ENCODE measurements around the gene OLFM3. TPM values are rescaled to one million over a fixed set of nuclear protein-coding genes. Genes with fewer than 3 reads are reported as not detected.

The OLFM3 gene
- total RNA-seq, 1 donor, result 0.10 TPM

DNA sequence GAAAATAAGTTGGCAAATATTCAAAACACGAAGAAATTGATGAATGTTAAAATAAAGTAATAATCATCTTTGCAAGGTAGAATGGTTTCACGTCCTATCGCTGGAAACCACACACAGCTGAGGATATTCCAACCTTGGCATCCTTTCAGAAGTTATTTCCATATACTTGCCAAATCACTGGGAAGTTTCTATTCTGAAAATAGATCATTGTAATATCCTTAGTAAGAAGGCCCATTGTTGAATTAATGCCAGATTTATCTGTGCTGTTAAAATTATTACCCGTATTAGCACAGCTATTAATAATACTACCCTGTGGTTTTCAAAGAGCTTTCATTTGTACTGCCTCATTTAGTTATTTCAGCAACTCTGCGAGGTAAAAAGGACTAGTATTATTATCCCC is 81.1 kb downstream of the OLFM3 start:
- Histone ChIP-seq H3K4me1 (ENCODE audit: insufficient read depth, low read length) (no peaks in the 10 kb centered on the region), H3K4me3 (ENCODE audit: low read length) (no peak overlapping the region), H3K27me3 (ENCODE audit: insufficient read depth, low read length) (no peaks in the 10 kb centered on the region), H3K9me3 (ENCODE audit: low read depth, low read length) (no peaks in the 10 kb centered on the region)

DNA sequence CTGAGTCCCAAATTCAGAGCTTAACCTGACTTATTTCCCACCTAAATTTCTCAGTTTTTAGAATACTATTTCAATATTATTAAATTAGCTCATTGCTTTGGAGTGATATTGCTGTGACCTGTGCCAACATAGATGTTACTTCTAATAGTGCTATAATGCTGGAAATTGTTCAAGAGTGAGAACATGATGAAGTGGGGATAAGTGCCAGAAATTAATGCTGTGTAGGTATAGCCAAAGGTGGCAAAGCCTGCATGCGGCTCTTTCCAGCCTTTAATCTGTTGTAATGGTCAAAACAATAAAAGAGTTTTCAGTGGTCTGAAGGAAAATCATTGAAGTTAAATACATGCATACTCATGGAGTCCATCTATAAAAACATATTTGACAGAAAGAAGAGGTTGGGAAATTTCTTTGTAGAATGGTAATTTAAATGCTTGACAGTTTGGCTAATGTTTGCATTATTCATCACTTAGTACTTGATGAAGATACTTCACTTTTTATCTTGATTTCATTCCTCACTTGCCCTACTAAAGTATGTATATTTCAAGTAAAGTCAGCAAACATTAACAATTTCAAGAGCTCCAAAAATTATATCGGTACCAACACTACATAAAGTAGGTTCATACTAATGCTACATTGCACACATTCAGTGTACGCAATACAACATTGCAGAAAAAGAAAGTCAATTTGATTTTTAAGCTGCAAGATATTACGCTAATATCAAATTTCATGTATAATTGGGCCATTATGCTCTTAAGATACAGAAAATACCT is 82.1 kb downstream of the OLFM3 start:
- H3K9me3 ChIP-seq (ENCODE audit: low read depth, low read length), result no peaks in the 10 kb centered on the region
- H3K4me1 ChIP-seq (ENCODE audit: insufficient read depth, low read length), result no peaks in the 10 kb centered on the region
- no peak overlapping the region for H3K4me3 ChIP-seq (ENCODE audit: low read length)
- H3K27me3 ChIP-seq (ENCODE audit: insufficient read depth, low read length), result no peaks in the 10 kb centered on the region

DNA sequence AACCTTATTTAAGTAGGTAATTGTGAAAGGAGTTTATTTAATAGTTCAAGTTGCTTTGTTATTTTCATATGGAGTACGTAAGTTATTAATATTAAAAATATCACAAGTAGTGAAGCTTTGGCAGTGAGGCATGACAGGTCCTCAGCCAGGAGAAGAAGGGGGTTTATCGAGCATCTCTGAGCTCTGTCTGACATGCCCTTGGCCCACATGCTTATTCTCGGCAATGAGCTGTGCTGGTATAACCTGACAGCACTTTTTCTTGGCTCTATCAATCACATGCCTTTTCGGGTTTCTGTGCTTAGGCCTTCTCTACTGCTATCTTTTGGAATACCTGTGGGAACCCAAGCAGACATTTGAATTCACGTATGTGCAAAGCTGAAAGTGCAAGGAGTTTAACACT is 84.8 kb downstream of the OLFM3 start:
- Histone ChIP-seq H3K27me3 (ENCODE audit: insufficient read depth, low read length) (no peaks in the 10 kb centered on the region), H3K4me3 (ENCODE audit: low read length) (no peak overlapping the region), H3K9me3 (ENCODE audit: low read depth, low read length) (no peaks in the 10 kb centered on the region), H3K4me1 (ENCODE audit: insufficient read depth, low read length) (no peaks in the 10 kb centered on the region)

DNA sequence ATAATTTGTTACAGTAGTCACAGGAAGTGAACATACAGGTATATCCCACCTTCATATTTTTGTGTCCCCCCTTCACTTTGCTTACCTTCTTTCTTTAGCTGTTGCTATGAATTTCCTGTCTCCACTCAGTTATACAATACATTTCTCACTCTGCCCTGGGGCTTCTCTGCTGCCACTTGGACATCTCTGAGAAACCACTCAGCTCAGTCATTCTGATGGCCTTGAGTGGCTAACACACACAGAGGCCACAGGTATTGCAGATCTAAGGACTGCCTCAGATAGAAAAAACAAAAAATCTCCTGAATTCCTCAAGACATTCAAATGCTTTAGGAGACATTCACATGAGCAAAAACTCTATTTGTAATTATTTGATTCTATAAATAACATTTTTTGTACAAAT is 87.7 kb downstream of the OLFM3 start:
- H3K4me1 ChIP-seq (ENCODE audit: insufficient read depth, low read length), result no peaks in the 10 kb centered on the region
- no peak overlapping the region for H3K4me3 ChIP-seq (ENCODE audit: low read length)
- no peaks in the 10 kb centered on the region for H3K9me3 ChIP-seq (ENCODE audit: low read depth, low read length)
- H3K27me3 ChIP-seq (ENCODE audit: insufficient read depth, low read length), result no peaks in the 10 kb centered on the region

DNA sequence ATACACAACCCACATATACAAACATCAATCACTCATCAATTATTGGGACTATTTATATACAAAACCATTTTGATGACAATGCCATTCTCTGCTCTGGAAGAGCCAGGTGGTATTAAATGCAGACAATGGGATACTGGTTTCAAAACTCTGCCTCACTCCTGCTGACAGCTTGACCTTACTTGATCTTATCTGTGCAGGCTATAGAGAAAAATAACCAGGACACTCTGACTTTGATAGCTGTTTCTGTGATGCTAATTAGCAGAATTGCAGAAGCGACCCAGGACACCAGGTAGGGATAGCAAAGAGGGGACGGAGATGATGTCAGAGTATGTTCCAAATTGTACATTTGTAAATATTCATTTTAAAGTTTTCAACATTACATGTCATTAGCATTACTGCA is 89.5 kb downstream of the OLFM3 start:
- Histone ChIP-seq H3K9me3 (ENCODE audit: low read depth, low read length) (no peaks in the 10 kb centered on the region), H3K27me3 (ENCODE audit: insufficient read depth, low read length) (no peaks in the 10 kb centered on the region), H3K4me3 (ENCODE audit: low read length) (no peak overlapping the region), H3K4me1 (ENCODE audit: insufficient read depth, low read length) (no peaks in the 10 kb centered on the region)

DNA sequence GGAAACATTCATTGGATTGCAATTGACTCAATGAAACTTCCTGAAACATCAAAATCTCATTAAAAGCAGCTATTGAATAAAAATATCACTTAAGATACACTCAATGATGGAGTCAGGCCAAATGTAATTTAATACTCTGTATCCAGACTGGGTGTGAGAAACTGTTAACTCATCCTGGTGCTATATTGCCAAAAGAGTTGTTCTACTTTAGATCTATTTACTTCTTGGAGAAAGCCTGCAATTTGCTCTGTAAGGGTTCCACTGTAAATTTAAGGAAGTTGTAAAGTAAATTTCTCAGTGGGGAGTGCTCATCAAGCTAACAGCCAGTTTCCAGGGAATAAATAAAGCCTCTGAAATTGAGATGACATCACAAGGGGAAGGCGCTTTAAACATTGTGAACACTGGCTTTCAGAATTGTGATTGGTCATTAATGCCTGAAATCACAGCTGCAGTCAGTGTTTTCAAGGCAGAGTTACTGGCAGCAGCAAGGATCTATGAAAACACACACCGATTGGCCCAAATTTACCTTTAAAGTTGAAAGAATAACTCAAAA is 91.4 kb downstream of the OLFM3 start:
- H3K9me3 ChIP-seq (ENCODE audit: low read depth, low read length), result no peaks in the 10 kb centered on the region
- H3K4me1 ChIP-seq (ENCODE audit: insufficient read depth, low read length), result no peaks in the 10 kb centered on the region
- no peak overlapping the region for H3K4me3 ChIP-seq (ENCODE audit: low read length)
- H3K27me3 ChIP-seq (ENCODE audit: insufficient read depth, low read length), result no peaks in the 10 kb centered on the region

DNA sequence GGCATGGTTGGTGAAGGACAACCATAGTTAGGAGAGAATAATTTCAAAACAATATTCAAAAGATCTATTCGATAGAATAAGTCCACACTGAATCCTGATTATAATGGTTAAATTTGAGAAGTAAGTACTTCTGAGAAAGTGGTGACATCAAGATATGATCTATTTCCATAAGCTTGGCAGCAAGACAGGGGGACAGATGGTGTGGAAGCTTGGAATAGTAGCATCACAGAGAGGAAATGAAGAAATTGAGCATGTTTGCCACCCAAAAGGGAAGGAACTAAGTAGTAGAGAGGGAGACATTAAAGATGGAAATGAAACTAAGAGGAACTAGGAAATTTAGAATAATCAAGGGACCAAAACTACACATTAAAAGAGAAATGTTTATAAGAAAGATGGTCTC is 94.5 kb downstream of the OLFM3 start:
- no peaks in the 10 kb centered on the region for H3K4me1 ChIP-seq (ENCODE audit: insufficient read depth, low read length)
- H3K9me3 ChIP-seq (ENCODE audit: low read depth, low read length), result no peaks in the 10 kb centered on the region
- H3K27me3 ChIP-seq (ENCODE audit: insufficient read depth, low read length), result no peaks in the 10 kb centered on the region
- H3K4me3 ChIP-seq (ENCODE audit: low read length), result no peak overlapping the region

DNA sequence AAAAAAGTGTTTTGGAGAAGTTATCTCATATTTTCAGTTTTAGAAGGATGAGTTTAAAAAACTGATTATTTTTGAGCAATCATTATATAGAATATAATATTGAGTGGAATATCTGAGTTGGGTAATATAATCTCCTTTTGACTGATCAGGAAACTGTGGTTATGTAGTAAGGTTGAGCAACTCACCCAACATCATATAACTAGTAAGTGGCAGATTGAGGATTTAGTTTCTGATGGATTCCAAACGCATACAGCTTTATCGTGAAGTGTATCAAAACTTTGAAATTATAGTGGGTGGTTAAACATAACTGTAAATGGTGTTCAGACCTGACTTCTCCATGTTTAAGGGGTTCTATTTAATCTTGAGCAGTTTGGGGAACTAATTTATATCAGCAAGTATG is 98.6 kb downstream of the OLFM3 start:
- H3K9me3 ChIP-seq (ENCODE audit: low read depth, low read length), result no peaks in the 10 kb centered on the region
- H3K27me3 ChIP-seq (ENCODE audit: insufficient read depth, low read length), result no peaks in the 10 kb centered on the region
- H3K4me3 ChIP-seq (ENCODE audit: low read length), result no peak overlapping the region

DNA sequence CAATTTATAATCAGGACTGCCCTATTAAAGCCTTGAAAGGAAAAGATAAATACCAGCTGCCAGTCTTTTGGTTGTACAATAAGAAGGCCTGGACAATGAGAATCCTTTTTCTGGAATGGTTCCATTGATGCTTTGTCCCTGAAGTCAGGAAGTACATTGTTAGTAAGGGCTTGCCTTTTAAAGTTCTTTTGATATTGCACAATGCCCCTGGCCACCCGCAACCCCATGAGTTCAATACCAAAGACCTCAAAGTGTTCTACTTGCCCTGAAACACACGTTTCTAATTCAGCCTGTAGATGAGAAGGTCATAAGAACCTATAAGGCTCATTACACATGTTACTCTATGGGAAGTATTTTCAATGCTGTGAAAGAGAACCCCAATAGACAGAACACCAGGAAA is 112.1 kb downstream of the OLFM3 start:
- no peak overlapping the region for H3K4me3 ChIP-seq (ENCODE audit: low read length)
- H3K27me3 ChIP-seq (ENCODE audit: insufficient read depth, low read length), result no peaks in the 10 kb centered on the region
- H3K4me1 ChIP-seq (ENCODE audit: insufficient read depth, low read length), result no peaks in the 10 kb centered on the region
- H3K9me3 ChIP-seq (ENCODE audit: low read depth, low read length), result no peaks in the 10 kb centered on the region

More for the DNA sequence above, 98.6 kb downstream of the OLFM3 start:
- H3K4me1 ChIP-seq (ENCODE audit: insufficient read depth, low read length), result no peaks in the 10 kb centered on the region

DNA sequence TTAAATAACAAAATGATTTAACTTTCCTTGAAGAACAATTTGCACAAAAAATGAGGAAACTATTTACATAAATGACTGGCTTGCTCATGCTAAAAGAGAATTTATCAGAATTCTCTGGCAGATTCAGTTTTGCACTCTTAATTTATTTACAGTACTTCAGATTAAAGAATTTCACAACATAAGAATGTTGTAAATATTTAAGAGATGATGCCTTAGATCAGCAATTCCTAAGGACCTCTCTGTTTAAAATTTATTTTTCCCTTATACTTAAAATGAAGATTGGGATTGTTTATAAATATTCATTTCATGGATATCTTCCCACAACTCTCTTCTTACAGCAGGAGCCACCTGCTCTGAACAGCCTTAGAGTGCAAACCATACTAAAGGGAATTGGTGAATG is 120.8 kb downstream of the OLFM3 start:
- Histone ChIP-seq H3K9me3 (ENCODE audit: low read depth, low read length) (peaks cover 4% of the 10 kb centered on the region), H3K4me3 (ENCODE audit: low read length) (no peak overlapping the region), H3K4me1 (ENCODE audit: insufficient read depth, low read length) (no peaks in the 10 kb centered on the region), H3K27me3 (ENCODE audit: insufficient read depth, low read length) (no peaks in the 10 kb centered on the region)

DNA sequence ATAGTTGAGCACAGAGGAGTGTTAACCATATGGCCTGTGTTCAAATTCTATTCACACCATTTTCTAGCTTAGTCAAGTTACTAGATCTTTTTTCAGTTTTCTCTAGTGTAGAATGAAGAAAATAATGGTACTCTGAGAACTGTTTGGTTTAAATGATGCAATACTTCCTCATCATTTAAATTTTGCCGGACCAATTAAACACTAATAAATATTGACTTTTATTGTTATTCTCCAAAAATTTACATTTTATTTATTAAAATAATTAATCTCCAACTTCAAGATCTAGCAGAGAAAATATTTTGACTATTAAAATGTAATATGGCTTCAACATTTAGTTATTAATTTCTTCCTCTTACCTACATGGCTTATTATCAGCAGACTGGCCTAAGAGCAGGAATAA is 123.1 kb downstream of the OLFM3 start:
- Histone ChIP-seq H3K9me3 (ENCODE audit: low read depth, low read length) (peaks cover 4% of the 10 kb centered on the region), H3K4me3 (ENCODE audit: low read length) (no peak overlapping the region), H3K4me1 (ENCODE audit: insufficient read depth, low read length) (no peaks in the 10 kb centered on the region), H3K27me3 (ENCODE audit: insufficient read depth, low read length) (no peaks in the 10 kb centered on the region)

DNA sequence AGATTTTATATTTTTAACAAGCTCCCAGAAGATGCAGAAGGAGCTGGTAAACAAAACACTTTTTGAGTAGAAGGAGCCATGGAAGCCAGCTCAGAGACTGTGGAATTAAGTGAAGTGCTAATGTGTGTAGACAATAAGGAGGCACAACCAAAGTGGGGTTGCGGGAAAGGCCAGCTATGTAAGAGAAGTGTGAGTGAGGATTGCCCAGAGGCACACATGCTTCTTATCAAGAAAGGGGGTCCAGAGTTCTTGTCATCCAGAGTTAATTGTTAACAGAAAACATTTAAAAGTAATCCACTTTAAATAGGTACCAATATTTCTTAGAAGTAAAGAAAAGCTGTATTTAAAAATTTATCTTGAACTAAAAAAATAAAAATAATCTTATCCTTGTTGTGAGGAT is 136.8 kb downstream of the OLFM3 start:
- H3K4me3 ChIP-seq (ENCODE audit: low read length), result no peak overlapping the region
- no peaks in the 10 kb centered on the region for H3K9me3 ChIP-seq (ENCODE audit: low read depth, low read length)
- H3K27me3 ChIP-seq (ENCODE audit: insufficient read depth, low read length), result no peaks in the 10 kb centered on the region
- H3K4me1 ChIP-seq (ENCODE audit: insufficient read depth, low read length), result no peaks in the 10 kb centered on the region

DNA sequence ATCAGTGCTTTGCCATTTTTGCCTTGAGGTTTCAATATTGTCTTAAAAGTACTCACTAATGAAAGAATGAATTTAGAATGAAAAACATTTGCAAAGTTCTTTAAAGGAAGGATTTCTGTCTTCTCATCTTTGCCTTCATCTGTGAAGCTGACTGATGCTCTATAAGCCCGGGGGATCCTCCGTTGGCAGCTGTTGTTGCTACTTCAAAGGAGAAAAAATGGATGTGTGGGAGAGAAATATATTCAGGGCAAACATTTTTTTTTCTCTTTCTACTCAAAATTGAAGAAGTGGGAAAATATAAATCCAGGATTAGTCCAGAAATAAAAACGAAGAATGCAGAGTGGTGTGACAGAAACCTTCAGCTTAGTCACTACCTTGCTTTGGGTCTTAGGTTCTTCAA is 142.5 kb downstream of the OLFM3 start:
- Histone ChIP-seq H3K9me3 (ENCODE audit: low read depth, low read length) (no peaks in the 10 kb centered on the region), H3K27me3 (ENCODE audit: insufficient read depth, low read length) (no peaks in the 10 kb centered on the region), H3K4me3 (ENCODE audit: low read length) (no peak overlapping the region), H3K4me1 (ENCODE audit: insufficient read depth, low read length) (no peaks in the 10 kb centered on the region)

DNA sequence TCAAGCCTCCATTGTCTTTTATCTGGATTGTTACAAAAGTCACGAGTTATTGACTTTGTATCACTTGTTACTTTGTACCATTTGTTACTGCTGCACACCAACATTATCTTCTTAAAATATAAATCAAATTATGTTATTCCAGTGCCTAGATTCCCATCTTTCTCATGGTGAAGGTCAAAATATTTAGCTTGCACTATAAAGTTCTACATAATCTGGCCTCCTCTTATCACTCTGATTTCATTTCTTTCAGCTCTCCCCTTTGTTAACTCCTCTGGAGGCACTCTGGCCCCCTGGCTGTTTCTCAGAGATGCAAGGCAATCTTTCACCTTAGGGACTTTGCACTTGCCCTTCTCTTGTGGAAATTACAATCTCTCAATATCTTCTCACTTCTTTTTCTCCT is 143.8 kb downstream of the OLFM3 start:
- Histone ChIP-seq H3K4me1 (ENCODE audit: insufficient read depth, low read length) (no peaks in the 10 kb centered on the region), H3K9me3 (ENCODE audit: low read depth, low read length) (no peaks in the 10 kb centered on the region), H3K4me3 (ENCODE audit: low read length) (no peak overlapping the region), H3K27me3 (ENCODE audit: insufficient read depth, low read length) (no peaks in the 10 kb centered on the region)

DNA sequence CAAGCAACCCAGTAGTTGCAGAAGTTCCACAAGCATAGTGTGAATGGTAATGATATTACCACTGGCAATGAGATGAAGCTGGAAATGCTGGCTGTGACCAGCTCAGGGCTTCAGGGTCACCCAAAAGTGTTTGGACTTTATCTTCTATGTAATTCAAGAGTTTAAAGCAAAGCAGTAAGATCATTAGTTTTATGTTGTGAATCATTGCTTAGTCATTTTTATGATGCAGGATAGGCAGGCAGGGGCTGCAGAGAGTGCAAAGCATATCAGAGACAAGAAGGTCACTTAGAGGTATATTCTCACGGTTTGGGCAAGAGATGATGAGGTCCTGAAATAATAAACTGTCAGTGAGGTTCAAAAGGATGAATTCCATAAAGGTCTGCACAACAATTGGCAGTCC is 147.4 kb downstream of the OLFM3 start:
- H3K4me1 ChIP-seq (ENCODE audit: insufficient read depth, low read length), result no peaks in the 10 kb centered on the region
- H3K9me3 ChIP-seq (ENCODE audit: low read depth, low read length), result no peaks in the 10 kb centered on the region
- no peak overlapping the region for H3K4me3 ChIP-seq (ENCODE audit: low read length)
- peaks cover 6% of the 10 kb centered on the region for H3K27me3 ChIP-seq (ENCODE audit: insufficient read depth, low read length)

DNA sequence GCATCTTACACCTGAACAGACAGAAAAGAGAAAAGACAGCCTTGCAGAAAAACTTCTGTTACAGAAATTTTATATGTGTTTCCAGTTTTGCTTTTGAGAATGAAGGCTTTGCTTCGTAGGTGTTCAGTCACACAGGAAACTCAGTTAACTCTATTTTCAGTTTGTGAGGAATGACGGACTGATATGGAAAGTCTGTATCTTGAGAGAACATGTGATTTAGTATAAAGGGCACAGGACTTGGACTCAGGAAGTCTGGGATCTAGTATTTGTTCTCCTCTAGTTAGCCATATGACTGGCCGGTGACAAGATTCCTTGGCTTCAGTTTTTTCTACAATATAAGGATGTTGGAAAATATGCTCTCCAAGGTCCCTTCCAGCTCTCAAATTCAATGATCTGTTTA is 149.1 kb downstream of the OLFM3 start:
- Histone ChIP-seq H3K4me3 (ENCODE audit: low read length) (no peak overlapping the region), H3K9me3 (ENCODE audit: low read depth, low read length) (no peaks in the 10 kb centered on the region), H3K27me3 (ENCODE audit: insufficient read depth, low read length) (peaks cover 6% of the 10 kb centered on the region), H3K4me1 (ENCODE audit: insufficient read depth, low read length) (no peaks in the 10 kb centered on the region)
